BE2C (cell line): ENCODE measurements around the gene CST4. TPM values are rescaled to one million over a fixed set of nuclear protein-coding genes. Genes with fewer than 3 reads are reported as not detected.
"Not testable (repeated sequence)": the region's sequence is repeated elsewhere in the genome, so short reads cannot be mapped to it uniquely, and the experiment has no call there.

ENCODE experiments used
- DNase-seq: peaks from one replicate; pipeline ENCODE4 v3.0.0-alpha.2; 2020
- H3K27me3 ChIP-seq: fragments of 250-450 bp; sonication (Bioruptor Pico); 2 replicates; pipeline ENCODE4 v1.5.1; 2020; ENCODE audit warnings: mild to moderate bottlenecking
- H3K36me3 ChIP-seq: fragments of 250-450 bp; sonication (Bioruptor Pico); 2 replicates; pipeline ENCODE4 v1.5.1; 2020; ENCODE audit warnings: mild to moderate bottlenecking
- H3K4me1 ChIP-seq: fragments of 250-450 bp; sonication (Bioruptor Pico); 2 replicates; pipeline ENCODE4 v1.5.1; 2020
- H3K4me3 ChIP-seq: 2 replicates; pipeline ENCODE4 v1.5.1; 2011; ENCODE audit warnings: low read depth, low read length
- H3K9me3 ChIP-seq: fragments of 250-450 bp; sonication (Bioruptor Pico); 2 replicates; pipeline ENCODE4 v1.5.1; 2020
- CTCF ChIP-seq: IDR thresholded peaks from 2 replicates; pipeline ENCODE4 v1.5.1; 2012; ENCODE audit warnings: mild to moderate bottlenecking, low read depth, low read length
- polyA plus RNA-seq: library from polyadenylated mRNA; unstranded; fragments of >200 nt; gene quantifications from one replicate; pipeline ENCODE4 v1.2.1, GENCODE V29; 2012; ENCODE audit warnings: low read depth, missing spikeins; ENCODE audit not compliant: insufficient read length, insufficient read depth

CST4 gene
- polyA plus RNA-seq = not detected

GRCh38 chr20:23688684-23689398 is at the start of gene CST4:
CST4 (minus strand) TSS chr20:23689038; CDS start chr20:23688969, 69 bp downstream.
- DNase-seq, H3K36me3 ChIP-seq, H3K4me1 ChIP-seq, H3K4me3 ChIP-seq, H3K9me3 ChIP-seq, H3K27me3 ChIP-seq: not testable (repeated sequence)

- H3K9me3 ChIP-seq, H3K36me3 ChIP-seq, H3K4me3 ChIP-seq, DNase-seq, H3K4me1 ChIP-seq, H3K27me3 ChIP-seq: not testable (repeated sequence)
Observed at GRCh38 chr20:23735391-23735790, 46.6 kb upstream of the CST4 start.

- DNase-seq, H3K9me3 ChIP-seq, H3K27me3 ChIP-seq, H3K4me3 ChIP-seq, H3K36me3 ChIP-seq, H3K4me1 ChIP-seq: not testable (repeated sequence)
Observed at GRCh38 chr20:23734949-23735348, 46.1 kb upstream of the CST4 start.

GRCh38 chr20:23734440-23734839 is 45.6 kb upstream of the CST4 start:
- not testable (repeated sequence) for DNase-seq, H3K27me3 ChIP-seq

GRCh38 chr20:23727016-23727415 is 38.2 kb upstream of the CST4 start:
- no peak for DNase-seq
- H3K27me3 ChIP-seq = no peaks in the 10 kb centered on the region
- H3K9me3 ChIP-seq = no peaks in the 10 kb centered on the region
- no peaks in the 10 kb centered on the region for H3K4me1 ChIP-seq
- H3K36me3 ChIP-seq = no peaks in the 10 kb centered on the region
- H3K4me3 ChIP-seq = no peak overlapping the region
- TF ChIP-seq CTCF = no peak

More at GRCh38 chr20:23734440-23734839, 45.6 kb upstream of the CST4 start:
- not testable (repeated sequence) for H3K4me1 ChIP-seq, H3K4me3 ChIP-seq, H3K36me3 ChIP-seq, H3K9me3 ChIP-seq

- Histone ChIP-seq H3K36me3 (no peaks in the 10 kb centered on the region), H3K4me1 (no peaks in the 10 kb centered on the region), H3K9me3 (no peaks in the 10 kb centered on the region), H3K27me3 (no peaks in the 10 kb centered on the region), H3K4me3 (no peak overlapping the region)
- TF ChIP-seq CTCF = no peak
- DNase-seq = no peak
Observed at GRCh38 chr20:23725102-23725501, 36.3 kb upstream of the CST4 start.

GRCh38 chr20:23723659-23724307 is 34.9 kb upstream of the CST4 start:
- peak; percentile 45 for DNase-seq
- peak; percentile 47 for TF ChIP-seq CTCF
- H3K27me3 ChIP-seq, H3K4me1 ChIP-seq, H3K9me3 ChIP-seq, H3K36me3 ChIP-seq, H3K4me3 ChIP-seq: not testable (repeated sequence)

GRCh38 chr20:23722851-23723250 is 34.0 kb upstream of the CST4 start:
- not testable (repeated sequence) for DNase-seq

More at GRCh38 chr20:23722851-23723250, 34.0 kb upstream of the CST4 start:
- H3K4me1 ChIP-seq, H3K4me3 ChIP-seq, H3K9me3 ChIP-seq, H3K27me3 ChIP-seq, H3K36me3 ChIP-seq: not testable (repeated sequence)
